IMR-90 (cell line): Measurements from ENCODE around the gene LMO1. TPM values are rescaled to one million over a fixed set of nuclear protein-coding genes. Genes with fewer than 3 reads are reported as not detected.

Experiments used
- ATAC-seq: fragments of 200-7000 bp; cut with Tn5 transposase; 2 replicates; pipeline ENCODE4 v1.9.1; 2020; ENCODE audit warnings: low read depth, mild to moderate bottlenecking, moderate library complexity
- BruUV-seq: library from RNA; stranded (reverse); fragments of 400-500 nt; replicated peaks from 2 replicates; lab custom pipeline; 2021; lab: Mats Ljungman, UMichigan
- CTCF ChIA-PET: fragments of 300-600 bp; formaldehyde crosslinking; extraction: SDS; loops from one replicate; lab custom pipeline; 2021; ENCODE audit warnings: antibody characterized with exemption; lab: Yijun Ruan, JAX
- POLR2A ChIA-PET: fragments of 300-600 bp; sonication (Branson Sonifier 250); formaldehyde crosslinking; loops from one replicate; lab custom pipeline; 2022; ENCODE audit warnings: antibody characterized with exemption; ENCODE audit not compliant: unreplicated experiment; lab: Charles Lee
- DNase-seq: peaks from one replicate; pipeline ENCODE4 v3.0.0; 2013
- H2AFZ ChIP-seq: replicated peaks from 2 replicates; pipeline ENCODE3; 2013; ENCODE audit warnings: low read length, mild to moderate bottlenecking; ENCODE audit not compliant: poor library complexity
- H2AK5ac ChIP-seq: 2 replicates; pipeline ENCODE4 v1.6.1; 2013; ENCODE audit warnings: low read depth, low read length, inconsistent platforms
- H2AK9ac ChIP-seq: replicated peaks from 2 replicates; pipeline ENCODE3; 2013; ENCODE audit warnings: mild to moderate bottlenecking, low read depth, low read length, moderate library complexity; ENCODE audit not compliant: poor library complexity
- H2BK120ac ChIP-seq: 2 replicates; pipeline ENCODE4 v1.6.1; 2013; ENCODE audit warnings: low read depth, low read length, inconsistent platforms
- H2BK15ac ChIP-seq: 3 replicates; pipeline ENCODE4 v1.6.1; 2013; ENCODE audit warnings: low read depth, low read length, inconsistent platforms
- H2BK20ac ChIP-seq: 2 replicates; pipeline ENCODE4 v1.6.1; 2013; ENCODE audit warnings: low read depth, mild to moderate bottlenecking, inconsistent platforms, low read length, moderate library complexity
- H2BK5ac ChIP-seq: 2 replicates; pipeline ENCODE4 v1.6.1; 2013; ENCODE audit warnings: mild to moderate bottlenecking, low read depth, low read length, inconsistent platforms; ENCODE audit not compliant: poor library complexity, severe bottlenecking
- H3K14ac ChIP-seq: replicated peaks from 2 replicates; pipeline ENCODE4 v1.6.1; 2013; ENCODE audit warnings: low read depth, low read length, inconsistent platforms
- H3K18ac ChIP-seq: 2 replicates; pipeline ENCODE4 v1.6.1; 2013; ENCODE audit warnings: low read depth, low read length, control low read depth
- H3K23ac ChIP-seq: 2 replicates; pipeline ENCODE4 v1.6.1; 2013; ENCODE audit warnings: low read depth, low read length, inconsistent platforms
- H3K27ac ChIP-seq: 2 replicates; pipeline ENCODE4 v1.5.1; 2013; ENCODE audit warnings: mild to moderate bottlenecking, control low read depth, low read length; ENCODE audit not compliant: insufficient read depth
- H3K27me3 ChIP-seq: 2 replicates; pipeline ENCODE4 v1.6.1; 2013; ENCODE audit warnings: low read length; ENCODE audit not compliant: control insufficient read depth, insufficient read depth
- H3K36me3 ChIP-seq: 2 replicates; pipeline ENCODE4 v1.6.1; 2013; ENCODE audit warnings: low read length, mixed read lengths; ENCODE audit not compliant: control insufficient read depth, insufficient read depth
- H3K4ac ChIP-seq: 2 replicates; pipeline ENCODE4 v1.6.1; 2013; ENCODE audit warnings: low read depth, low read length, inconsistent platforms
- H3K4me1 ChIP-seq: 2 replicates; pipeline ENCODE4 v1.6.1; 2013; ENCODE audit warnings: low read length, mixed read lengths; ENCODE audit not compliant: control insufficient read depth, insufficient read depth
- H3K4me2 ChIP-seq: 2 replicates; pipeline ENCODE4 v1.6.1; 2013; ENCODE audit warnings: low read depth, mild to moderate bottlenecking, control low read depth, low read length, moderate library complexity
- H3K4me3 ChIP-seq: 2 replicates; pipeline ENCODE4 v1.5.1; 2013; ENCODE audit warnings: low read depth, mild to moderate bottlenecking, control low read depth, low read length, moderate library complexity; ENCODE audit not compliant: insufficient read depth
- H3K56ac ChIP-seq: 2 replicates; pipeline ENCODE4 v1.6.1; 2013; ENCODE audit warnings: low read length, inconsistent platforms; ENCODE audit not compliant: insufficient read depth; ENCODE audit errors: extremely low read depth
- H3K79me1 ChIP-seq, 2 experiments: 2 replicates each; pipeline ENCODE4 v1.6.1; 2013; ENCODE audit warnings: low read length in 2 of 2, inconsistent platforms in 1 of 2, low read depth in 1 of 2
- H3K9ac ChIP-seq: 2 replicates; pipeline ENCODE4 v1.6.1; 2013; ENCODE audit warnings: low read depth, low read length, control low read depth
- H3K9me1 ChIP-seq: 2 replicates; pipeline ENCODE4 v1.6.1; 2013; ENCODE audit warnings: low read length, inconsistent platforms; ENCODE audit not compliant: insufficient read depth
- H3K9me3 ChIP-seq: 2 replicates; pipeline ENCODE4 v1.6.1; 2013; ENCODE audit warnings: low read length; ENCODE audit not compliant: control insufficient read depth, insufficient read depth
- H4K20me1 ChIP-seq: 2 replicates; pipeline ENCODE4 v1.6.1; 2013; ENCODE audit warnings: low read length, inconsistent platforms; ENCODE audit not compliant: insufficient read depth
- H4K5ac ChIP-seq: 2 replicates; pipeline ENCODE4 v1.6.1; 2013; ENCODE audit warnings: mild to moderate bottlenecking, low read depth, low read length, control low read depth
- H4K8ac ChIP-seq, 2 experiments: 2 replicates each; pipeline ENCODE4 v1.6.1; 2013; ENCODE audit warnings: low read depth in 2 of 2, low read length in 2 of 2, control low read depth in 1 of 2, inconsistent platforms in 1 of 2
- H4K91ac ChIP-seq: 2 replicates; pipeline ENCODE4 v1.6.1; 2013; ENCODE audit warnings: low read depth, low read length, inconsistent platforms; ENCODE audit not compliant: insufficient read depth
- BHLHE40 ChIP-seq: fragments of 150-350 bp; IDR thresholded peaks from 2 replicates; pipeline ENCODE4 v1.6.1; 2016; ENCODE audit warnings: mild to moderate bottlenecking, low read depth, low read length
- ELK1 ChIP-seq: fragments of 150-350 bp; IDR thresholded peaks from 2 replicates; pipeline ENCODE4 v1.6.1; 2016; ENCODE audit warnings: low read depth, mild to moderate bottlenecking, low read length, moderate library complexity, borderline replicate concordance
- NFE2L2 ChIP-seq: fragments of 150-350 bp; IDR thresholded peaks from 2 replicates; pipeline ENCODE4 v1.6.1; 2016; ENCODE audit warnings: low read depth, mild to moderate bottlenecking, low read length
- POLR2A ChIP-seq: IDR thresholded peaks from 2 replicates; pipeline ENCODE4 v1.6.1; 2012; ENCODE audit warnings: mild to moderate bottlenecking, low read depth, low read length
- RAD21 ChIP-seq: IDR thresholded peaks from 2 replicates; pipeline ENCODE4 v1.6.1; 2012; ENCODE audit warnings: low read length, improper control_type of control experiment
- RFX5 ChIP-seq: IDR thresholded peaks from 2 replicates; pipeline ENCODE4 v1.8.0; 2012; ENCODE audit warnings: low read depth, mild to moderate bottlenecking, low read length, moderate library complexity
- USF2 ChIP-seq: fragments of 150-350 bp; IDR thresholded peaks from 2 replicates; pipeline ENCODE4 v1.6.1; 2017; ENCODE audit warnings: mild to moderate bottlenecking, antibody characterized with exemption, low read length, low read depth
- WGBS, 2 experiments: methylation state at CpG; one replicate each; pipeline versions ENCODE4 v1.1.5 to v1.1.7; 2013; ENCODE audit warnings: missing lambda C conversion rate in 2 of 2; ENCODE audit not compliant: insufficient read length in 1 of 2; ENCODE audit errors: extremely low coverage in 2 of 2; 5-methylcytosine and 5-hydroxymethylcytosine counted together
- dilution Hi-C: fragments of 300-500 bp; cut with HindIII; formaldehyde crosslinking; loops from one replicate; pipeline ENCODE4 v1.14.3; 2018; ENCODE audit warnings: low sequenced_read_pairs; ENCODE audit not compliant: unreplicated experiment
- in situ Hi-C: fragments of 300-500 bp; cut with MboI; formaldehyde crosslinking; loops from 3 replicates; pipeline ENCODE4 v1.14.3; 2019; ENCODE audit warnings: low sequenced_read_pairs, inconsistent platforms, mixed read lengths
- intact Hi-C: fragments of 100-400 bp; cut with micrococcal nuclease; formaldehyde crosslinking; loops from 2 replicates; pipeline ENCODE4 v1.10.0; 2022
- polyA plus RNA-seq, 3 experiments: library from polyadenylated mRNA; depleted of rRNA; stranded (reverse); fragments of >200 nt; gene quantifications; 2 replicates each; pipeline ENCODE4 v1.2.3, GENCODE V29; 2012; ENCODE audit warnings: low replicate concordance in 1 of 3
- total RNA-seq: library from RNA; depleted of rRNA; stranded (reverse); fragments of >200 nt; gene quantifications from 2 replicates; pipeline ENCODE4 v1.2.3, GENCODE V29; 2012
- TF ChIP-seq, protein P1 (sequence below): conservative IDR thresholded peaks from 2 replicates; pipeline ENCODE4 v1.5.1; 2012; ENCODE audit warnings: mild to moderate bottlenecking, low read depth, low read length, improper control_type of control experiment

Gene LMO1
- total and polyA plus RNA-seq, 2 of the 4 experiments (the other 2 are of a cell fraction) = not detected

DNA sequence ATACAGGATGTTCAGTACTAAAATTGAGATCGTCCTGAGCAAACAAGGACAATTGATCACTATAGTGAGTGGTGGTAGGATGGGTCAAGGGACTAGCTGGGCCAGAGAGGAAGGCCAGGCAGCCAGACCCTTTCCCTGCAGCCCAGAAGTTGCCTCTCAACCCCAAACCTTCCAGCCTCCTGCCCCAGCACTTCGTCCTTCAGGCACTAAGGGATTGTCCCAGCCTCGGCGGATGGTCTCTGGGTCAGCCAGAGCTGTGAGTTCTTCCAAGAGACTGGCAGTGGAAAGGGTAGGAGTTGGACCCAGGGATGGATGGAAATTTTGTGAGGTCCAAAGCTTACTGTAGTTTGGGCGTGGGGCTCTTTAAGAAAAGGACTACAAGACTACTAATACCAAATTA lies 3.6 kb upstream of the LMO1 start:
- DNase-seq (no peak), ATAC-seq (no peak)
- no TSS peak for BruUV-seq
- Histone ChIP-seq H3K27ac (no peak overlapping the region), H4K91ac (no peak overlapping the region), H3K9me3 (no peaks in the 10 kb centered on the region), H3K23ac (no peak overlapping the region), H3K36me3 (no peaks in the 10 kb centered on the region), H2BK20ac (no peak overlapping the region), H2BK5ac (no peak overlapping the region), H2AK5ac (no peak overlapping the region), H3K9me1 (no peaks in the 10 kb centered on the region), H2AFZ (no peak overlapping the region), H3K4me1 (no peaks in the 10 kb centered on the region; the same call in 1 of the 2 replicates), H4K5ac (no peak overlapping the region), H3K14ac (no peak overlapping the region), H2BK120ac (no peak overlapping the region), H4K8ac (no peak overlapping the region), H3K9ac (no peak overlapping the region), H3K56ac (no peak overlapping the region), H3K18ac (no peak overlapping the region), H3K4me2 (no peak overlapping the region), H2BK15ac (no peak overlapping the region), H3K4me3 (no peak overlapping the region), H2AK9ac (no peak overlapping the region), H3K4ac (no peak overlapping the region), H4K20me1 (no peaks in the 10 kb centered on the region), H3K79me1 (no peaks in the 10 kb centered on the region), H3K27me3 (peaks cover 78% of the 10 kb centered on the region)
- dilution Hi-C loops = no loop called here
- WGBS, 2 experiments = no CpG with 5 or more reads among the region's 5 CpGs
- POLR2A ChIA-PET = no interaction called here
- intact Hi-C loops = no loop called here
- TF ChIP-seq POLR2A (no peak), ELK1 (no peak), RAD21 (no peak), RFX5 (no peak), NFE2L2 (no peak), USF2 (no peak), BHLHE40 (no peak)
- TF ChIP-seq, protein P1, sequence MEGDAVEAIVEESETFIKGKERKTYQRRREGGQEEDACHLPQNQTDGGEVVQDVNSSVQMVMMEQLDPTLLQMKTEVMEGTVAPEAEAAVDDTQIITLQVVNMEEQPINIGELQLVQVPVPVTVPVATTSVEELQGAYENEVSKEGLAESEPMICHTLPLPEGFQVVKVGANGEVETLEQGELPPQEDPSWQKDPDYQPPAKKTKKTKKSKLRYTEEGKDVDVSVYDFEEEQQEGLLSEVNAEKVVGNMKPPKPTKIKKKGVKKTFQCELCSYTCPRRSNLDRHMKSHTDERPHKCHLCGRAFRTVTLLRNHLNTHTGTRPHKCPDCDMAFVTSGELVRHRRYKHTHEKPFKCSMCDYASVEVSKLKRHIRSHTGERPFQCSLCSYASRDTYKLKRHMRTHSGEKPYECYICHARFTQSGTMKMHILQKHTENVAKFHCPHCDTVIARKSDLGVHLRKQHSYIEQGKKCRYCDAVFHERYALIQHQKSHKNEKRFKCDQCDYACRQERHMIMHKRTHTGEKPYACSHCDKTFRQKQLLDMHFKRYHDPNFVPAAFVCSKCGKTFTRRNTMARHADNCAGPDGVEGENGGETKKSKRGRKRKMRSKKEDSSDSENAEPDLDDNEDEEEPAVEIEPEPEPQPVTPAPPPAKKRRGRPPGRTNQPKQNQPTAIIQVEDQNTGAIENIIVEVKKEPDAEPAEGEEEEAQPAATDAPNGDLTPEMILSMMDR = no peak
- in situ Hi-C loops = no loop called here
- CTCF ChIA-PET = no interaction called here
